ENCODE measurements around the gene NAPB.

DNA sequence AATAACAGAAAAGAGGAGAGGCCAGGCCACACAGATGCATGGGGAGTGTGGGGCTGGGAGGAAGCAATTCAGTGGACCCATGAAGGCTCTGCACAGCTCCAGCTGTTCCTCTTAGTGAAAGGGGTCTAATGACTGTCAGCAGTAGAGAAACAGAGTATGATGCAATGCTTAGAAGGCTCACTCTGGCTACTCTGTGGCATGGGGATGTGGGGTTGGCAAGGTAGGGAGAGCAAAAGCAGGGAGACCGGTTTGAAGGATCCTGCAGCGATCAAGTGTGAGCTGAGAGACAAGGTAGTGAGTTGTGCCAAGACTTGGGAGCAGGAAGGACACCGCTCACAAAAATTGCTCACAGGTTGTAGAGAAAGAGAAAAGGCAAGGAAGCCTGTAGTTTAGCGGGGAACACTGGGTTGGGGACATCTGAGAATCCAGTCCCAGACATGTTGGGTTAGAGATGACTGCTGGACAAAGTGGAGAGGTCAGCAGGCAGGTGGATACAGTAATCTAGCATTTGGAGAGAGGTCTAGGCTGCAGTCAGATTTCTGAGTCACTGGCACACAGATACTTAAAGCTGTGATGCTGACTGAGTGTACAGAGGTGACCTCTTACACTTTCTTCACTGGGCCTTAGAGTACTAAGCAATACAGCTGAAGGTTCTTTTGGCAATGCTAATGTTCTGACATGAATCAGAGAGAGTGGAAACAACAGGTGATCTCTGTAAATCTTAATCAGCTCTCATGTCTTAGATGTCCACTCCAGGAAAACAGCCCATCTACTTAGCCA, 27.1 kb downstream of the NAPB start:
- no peak for TF ChIP-seq CTCF (IDR thresholded peaks at IDR 0.05)
- no peak for TF ChIP-seq POLR2A (IDR thresholded peaks at IDR 0.05)

All from uterus (tissue), 2 donors.